TTC549 (cell line): ENCODE data around the gene ORAI3.
"Not testable (repeated sequence)": the region's sequence is repeated elsewhere in the genome, so short reads cannot be mapped to it uniquely, and the experiment has no call there.

Experiments
- FAIRE-seq: peaks from 2 replicates; lab custom pipeline; 2012; peaks lifted over from hg19 to GRCh38; lab: Jason Lieb, UNC

ORAI3 gene

DNA sequence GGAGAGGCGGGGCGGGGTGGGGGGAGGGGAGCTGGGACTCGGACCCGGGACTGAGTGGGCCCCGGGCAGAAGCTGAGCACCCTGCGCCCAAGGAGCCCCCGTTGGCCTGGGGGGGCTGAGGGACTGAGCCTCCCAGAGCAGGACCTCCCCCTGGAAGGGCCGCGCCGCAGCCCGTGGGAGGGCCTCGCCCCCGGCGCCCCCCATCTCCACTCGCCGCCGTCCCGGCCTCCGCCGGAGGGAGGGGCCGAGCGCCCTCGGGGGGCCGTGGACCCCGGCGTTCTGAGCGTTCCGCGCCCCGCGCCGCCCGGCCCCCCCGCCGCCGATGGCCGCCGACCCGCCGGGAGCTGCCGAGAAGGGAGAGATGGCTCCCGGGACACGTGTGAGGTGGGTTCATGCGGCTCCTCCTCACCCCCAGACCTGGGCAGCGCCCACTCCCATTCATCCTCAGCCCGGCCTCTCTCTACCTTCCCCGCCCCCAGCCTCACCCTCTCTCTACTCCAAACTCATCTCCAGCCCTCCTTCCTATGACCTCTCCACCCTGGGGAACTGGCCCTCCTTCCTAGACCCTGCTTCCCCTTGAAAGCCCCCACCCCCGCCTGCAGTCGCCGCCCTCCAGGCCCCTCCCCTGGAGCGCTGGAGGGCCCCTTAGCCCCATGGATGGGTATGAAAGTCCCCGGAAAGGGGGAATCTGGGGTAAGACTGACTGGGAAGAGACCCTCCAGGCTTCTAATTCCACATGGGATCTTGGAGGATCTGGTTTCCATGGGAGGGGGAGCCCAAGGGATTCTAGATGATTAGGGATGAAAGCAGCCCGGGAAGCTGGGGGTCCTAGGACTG is 24.6 kb upstream of the ORAI3 start:
- no peak for FAIRE-seq

DNA sequence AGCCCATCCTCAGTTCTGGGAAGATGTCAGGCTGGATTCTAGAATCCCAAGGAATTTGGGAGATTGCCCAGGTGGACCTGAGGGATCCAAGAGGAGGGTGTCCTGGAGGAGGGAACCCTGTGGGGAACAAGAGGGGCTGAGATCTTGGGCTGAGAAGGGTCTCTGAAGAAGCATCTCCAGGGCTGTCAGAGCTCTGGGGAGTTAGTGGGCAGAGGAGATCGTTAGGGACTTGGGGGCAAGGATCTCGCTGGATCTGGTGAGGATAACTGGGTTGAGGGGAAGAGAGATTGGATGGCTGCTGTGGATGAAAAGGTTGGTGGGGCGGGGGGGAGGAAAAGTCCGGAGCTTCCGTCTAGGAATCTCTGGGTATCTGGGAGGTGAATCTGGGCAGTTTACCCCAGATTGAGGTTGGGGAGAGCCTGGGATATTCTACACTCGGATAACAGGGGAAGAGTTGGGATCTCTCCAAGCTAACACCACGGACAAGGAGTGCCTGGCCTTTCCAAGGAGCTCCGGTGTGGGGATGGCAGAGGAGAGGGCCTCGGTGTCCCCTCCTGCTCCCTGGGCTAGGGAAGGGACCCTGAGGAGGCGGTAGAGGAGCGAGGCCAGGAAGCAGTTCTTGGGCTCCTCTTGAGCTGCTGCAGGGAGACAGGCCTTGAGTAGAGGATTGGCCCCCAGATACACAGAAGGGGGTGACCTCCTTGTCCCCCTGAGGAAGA is 23.8 kb upstream of the ORAI3 start:
- no peak for FAIRE-seq

DNA sequence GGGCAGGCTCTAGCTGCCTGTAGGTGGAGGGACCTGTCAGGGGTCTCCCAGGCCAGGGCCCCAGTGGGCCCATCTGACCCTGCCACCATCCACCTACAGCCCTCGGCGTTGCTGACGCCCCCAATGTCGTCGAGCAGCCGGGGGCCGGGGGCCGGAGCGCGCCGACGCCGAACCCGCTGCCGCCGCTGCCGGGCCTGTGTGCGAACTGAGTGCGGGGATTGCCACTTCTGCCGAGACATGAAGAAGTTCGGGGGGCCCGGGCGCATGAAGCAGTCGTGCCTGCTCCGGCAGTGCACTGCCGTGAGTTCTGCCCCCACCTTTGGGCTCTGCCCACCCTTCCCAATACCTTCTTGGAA is 23.3 kb upstream of the ORAI3 start:
- no peak for FAIRE-seq

DNA sequence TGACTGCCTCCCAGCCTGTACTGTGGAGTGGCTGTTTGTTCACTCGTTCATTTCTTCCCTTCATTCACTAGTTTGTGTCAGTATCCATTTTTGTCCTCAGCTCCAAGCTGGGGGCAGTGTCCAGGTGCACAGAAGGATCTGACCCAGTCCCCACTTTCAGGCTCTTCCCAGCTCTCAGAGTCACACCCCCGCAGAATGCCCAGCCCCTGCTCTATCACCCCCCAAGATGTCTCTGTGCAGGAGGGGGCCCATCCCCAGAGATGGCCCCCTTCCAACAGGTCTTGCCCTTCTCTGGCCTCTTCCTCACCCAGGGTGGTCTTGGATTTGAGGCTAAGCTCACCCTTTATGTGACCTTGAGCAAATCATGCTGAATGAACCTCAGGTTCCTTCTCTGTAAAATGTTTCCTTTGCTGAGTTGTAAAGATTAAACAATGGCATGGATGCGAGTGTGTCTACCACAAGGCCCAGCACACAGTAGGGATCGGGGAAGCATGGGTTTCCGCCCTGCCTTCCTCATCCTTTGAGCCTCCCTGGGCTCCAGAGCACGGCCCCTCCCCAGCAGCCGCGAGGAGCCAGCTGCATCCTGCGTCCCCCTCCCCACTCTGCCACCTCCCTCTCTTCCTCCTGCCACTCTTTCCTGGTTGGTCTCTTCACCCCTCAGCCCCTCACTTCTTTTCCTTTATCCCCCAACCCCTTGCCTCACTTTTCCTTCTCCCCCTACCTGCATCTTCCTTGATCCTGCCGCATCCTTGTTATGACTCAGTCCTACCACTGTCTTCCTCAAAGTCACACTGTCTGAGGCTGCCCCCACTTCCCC is 22.7 kb upstream of the ORAI3 start:
- no peak for FAIRE-seq

DNA sequence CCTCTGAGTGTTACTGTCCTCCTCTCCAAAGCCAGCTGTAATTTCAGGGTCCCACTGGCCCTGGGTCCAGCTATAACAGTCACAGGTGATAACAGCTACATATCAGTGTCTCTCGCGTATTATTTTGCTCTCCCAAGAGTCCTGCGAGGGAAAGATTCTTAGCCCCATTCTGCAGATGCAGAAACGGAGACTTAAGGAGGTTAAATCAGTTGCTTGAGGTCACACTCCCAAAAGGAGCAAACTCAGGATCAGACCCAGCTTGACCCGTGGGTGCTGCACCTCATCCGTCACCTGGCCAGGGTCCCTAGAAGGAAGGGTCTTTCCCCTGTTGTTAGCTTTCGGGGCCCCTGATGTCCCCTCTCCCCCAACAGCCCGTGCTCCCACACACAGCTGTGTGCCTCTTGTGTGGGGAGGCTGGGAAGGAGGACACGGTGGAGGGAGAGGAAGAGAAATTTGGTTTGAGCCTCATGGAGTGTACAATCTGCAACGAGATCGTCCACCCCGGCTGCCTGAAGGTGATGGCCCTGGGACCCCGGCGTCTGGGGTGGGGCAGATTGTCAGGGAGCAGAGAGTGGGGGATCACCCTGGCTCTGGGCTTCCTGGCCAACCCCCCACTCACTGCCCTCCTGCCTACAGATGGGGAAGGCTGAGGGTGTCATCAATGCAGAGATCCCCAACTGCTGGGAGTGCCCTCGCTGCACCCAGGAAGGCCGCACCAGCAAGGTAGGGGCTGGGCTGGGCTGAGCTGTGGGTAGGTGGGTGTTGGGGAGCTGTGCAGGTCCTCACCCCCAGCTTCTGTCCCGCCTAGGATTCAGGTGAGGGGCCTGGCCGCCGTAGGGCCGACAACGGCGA is 21.7 kb upstream of the ORAI3 start:
- no peak for FAIRE-seq

DNA sequence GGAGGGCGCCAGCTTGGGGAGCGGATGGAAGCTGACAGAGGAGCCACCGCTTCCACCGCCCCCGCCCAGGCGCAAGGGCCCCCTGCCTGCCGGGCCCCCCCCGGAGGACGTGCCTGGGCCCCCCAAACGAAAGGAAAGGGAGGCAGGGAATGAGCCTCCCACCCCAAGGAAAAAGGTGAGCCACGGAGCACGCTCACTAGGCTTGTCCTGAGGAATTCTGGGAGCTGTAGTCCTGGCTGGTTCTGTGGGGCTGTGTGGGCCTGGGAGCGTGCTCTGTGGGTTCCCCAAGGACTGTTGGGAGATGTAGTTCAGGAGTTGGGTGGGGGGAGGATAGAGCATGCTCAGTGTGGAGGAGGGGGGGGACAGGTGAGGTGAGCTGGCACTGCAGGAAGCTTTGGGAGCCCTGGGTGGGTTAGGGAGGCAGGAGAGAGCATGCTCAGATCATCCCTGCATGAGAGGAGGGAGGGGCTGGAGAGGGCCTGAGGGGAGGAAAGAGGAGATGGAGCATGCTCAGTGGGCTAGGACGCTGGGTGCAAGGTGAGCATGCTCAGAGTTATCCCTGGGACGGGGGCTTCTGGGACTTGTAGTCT is 21.0 kb upstream of the ORAI3 start:
- no peak for FAIRE-seq

- no peak for FAIRE-seq
Observed at GRCh38 chr16:30928390-30928789, 20.5 kb upstream of the ORAI3 start.

DNA sequence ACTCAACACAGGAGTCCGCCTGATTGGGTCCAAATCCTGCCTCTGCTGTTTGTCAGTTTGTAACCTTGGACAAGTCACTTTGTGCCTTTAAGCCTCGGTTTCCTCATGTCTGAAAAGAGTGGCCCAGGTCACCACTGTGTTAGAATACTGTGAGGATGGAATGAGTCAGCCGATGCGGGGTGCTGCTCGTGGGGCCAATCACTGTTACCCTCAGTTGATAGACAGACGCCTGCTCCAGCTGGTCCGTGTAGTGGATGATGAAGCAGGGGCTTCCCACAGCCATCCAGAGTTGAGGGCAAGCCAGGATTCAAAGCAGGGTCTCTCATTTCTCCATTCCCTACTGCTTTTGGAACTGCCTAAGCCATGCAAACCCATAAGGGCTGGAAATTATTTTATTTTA is 19.7 kb upstream of the ORAI3 start:
- no peak for FAIRE-seq

- FAIRE-seq: no peak
Observed at GRCh38 chr16:30930160-30930571, 18.7 kb upstream of the ORAI3 start.

DNA sequence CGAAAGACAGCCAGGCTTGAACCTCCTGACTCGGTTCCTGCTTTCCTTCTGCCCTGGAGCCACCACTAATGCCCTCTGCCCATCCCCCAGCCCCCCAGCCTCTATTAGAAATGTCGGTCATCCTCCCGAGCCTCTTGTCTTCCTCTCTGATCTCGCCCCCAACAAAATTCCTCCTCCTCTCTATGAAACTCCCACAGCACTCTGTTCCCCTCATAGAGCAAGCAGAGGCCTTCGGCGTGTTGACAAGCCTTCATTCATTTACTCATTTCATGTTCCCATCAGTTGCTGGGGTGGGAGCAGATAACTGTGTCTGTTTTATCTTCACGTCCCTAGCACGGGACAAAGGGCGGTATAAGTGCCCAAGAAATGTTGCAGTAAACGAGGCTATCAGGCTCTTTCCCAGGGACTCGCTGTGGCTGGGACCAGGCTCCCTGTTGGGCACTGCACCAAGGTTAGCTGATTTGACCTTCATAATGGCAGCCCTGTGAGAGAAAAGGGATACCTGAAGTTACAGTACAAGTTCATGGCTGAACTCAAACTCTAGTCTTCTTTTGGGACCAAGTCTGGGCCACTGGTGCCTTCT is 17.7 kb upstream of the ORAI3 start:
- no peak for FAIRE-seq

GRCh38 chr16:30934827-30935557 is 13.9 kb upstream of the ORAI3 start:
- FAIRE-seq: no peak

- no peak for FAIRE-seq
Observed at GRCh38 chr16:30937692-30938091, 11.2 kb upstream of the ORAI3 start.

DNA sequence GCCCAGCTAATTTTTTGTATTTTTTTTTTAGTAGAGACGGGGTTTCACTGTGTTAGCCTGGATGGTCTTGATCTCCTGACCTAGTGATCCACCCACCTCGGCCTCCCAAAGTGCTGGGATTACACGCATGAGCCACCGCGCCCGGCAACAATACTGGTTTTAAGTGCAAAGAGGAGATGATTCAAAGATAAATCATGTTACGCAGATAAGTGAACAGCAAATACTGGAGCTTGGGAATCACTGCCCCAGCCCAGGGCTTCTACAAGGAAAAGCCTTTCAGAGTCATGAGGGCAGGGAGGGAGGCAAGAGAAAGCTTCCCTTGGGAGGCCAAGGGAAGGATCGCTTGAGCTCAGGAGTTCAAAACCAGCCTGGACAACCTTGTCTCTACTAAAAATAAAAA is 9.3 kb upstream of the ORAI3 start:
- FAIRE-seq: not testable (repeated sequence)

DNA sequence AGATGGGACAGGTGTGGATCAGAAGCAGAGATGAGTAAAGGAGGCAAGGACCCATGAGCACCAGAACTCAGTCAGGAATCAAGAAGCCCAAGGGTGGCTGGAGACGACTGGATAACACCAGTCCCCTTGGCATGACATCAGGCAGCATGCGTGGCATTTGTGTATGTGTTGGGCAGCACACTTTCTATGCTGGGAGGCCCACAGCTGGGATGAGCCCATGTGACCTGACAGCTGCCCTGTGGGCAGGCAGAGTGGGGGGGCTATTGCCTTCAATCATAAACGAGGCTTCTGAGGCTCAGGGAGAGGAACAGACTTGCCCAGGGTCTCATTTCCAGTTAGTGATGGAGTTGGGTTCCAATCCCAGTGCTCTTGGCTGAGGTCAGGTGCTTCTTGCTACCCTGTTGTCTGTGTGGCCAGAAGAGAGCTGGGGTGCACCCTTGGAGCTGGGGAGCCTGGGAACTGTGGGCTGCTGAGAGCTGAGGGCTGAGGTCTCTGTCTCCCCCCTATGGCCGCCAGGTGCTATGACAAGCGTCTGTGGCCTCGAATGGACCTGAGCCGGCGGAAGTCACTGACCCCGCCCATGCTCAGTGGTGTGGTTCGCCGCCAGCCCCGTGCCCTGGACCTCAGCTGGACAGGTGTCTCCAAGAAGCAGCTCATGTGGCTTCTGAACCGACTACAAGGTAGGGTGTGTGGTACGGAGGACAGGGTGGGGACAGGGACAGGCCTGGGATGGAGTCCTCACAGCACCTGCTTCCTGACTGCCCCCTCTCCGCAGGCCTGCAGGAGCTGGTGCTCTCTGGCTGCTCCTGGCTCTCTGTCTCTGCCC is 7.1 kb upstream of the ORAI3 start:
- FAIRE-seq: no peak

DNA sequence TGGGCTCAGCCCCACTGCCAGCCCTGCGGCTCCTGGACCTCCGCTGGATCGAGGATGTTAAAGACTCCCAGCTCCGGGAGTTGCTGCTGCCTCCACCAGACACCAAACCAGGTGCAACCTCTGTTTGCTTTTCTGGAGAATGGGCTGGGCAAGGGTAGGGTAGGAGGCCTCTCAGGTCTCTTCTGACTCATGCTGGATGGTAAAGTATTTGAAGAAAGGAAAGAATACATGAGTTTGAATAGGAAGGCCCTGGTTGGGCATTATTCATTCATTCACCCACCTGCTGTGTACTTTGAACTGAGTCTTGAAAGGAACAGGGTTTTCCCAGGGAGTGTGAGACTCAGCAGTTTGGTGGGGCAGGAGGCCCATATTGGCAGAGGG is 6.5 kb upstream of the ORAI3 start:
- no peak for FAIRE-seq

- FAIRE-seq: no peak
Observed at GRCh38 chr16:30944352-30944751, 4.5 kb upstream of the ORAI3 start.

DNA sequence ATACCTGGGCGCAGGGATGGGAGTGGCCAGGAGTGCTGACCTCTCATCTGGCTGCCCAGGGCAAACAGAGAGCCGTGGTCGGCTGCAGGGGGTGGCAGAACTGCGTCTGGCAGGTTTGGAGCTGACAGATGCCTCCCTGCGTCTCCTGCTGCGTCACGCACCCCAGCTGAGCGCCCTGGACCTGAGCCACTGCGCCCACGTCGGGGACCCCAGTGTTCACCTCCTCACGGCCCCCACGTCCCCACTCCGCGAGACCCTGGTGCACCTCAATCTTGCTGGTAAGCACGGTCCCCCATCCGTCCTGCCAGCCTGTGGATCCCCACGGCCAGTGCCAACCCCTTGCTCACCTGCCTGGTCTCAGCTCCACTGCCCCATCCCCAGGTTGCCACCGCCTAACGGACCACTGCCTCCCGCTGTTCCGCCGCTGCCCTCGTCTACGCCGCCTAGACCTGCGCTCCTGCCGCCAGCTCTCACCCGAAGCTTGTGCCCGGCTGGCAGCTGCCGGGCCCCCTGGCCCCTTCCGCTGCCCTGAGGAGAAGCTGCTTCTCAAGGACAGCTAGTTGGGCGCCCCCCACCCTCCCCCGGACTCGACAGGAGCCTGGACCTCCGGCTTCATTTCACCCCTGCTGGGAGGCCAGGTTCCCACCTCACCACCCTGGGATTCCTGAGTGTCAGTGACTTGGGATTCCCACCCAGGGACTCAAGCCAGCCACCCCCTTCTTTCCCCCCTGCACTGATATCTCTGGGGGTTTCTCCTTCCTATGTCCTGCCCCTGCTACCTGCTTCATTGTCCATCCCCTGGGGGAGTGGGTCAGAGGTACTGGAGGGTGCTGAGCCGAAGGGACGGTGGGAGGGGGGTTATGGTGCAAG is 2.0 kb upstream of the ORAI3 start:
- no peak for FAIRE-seq

DNA sequence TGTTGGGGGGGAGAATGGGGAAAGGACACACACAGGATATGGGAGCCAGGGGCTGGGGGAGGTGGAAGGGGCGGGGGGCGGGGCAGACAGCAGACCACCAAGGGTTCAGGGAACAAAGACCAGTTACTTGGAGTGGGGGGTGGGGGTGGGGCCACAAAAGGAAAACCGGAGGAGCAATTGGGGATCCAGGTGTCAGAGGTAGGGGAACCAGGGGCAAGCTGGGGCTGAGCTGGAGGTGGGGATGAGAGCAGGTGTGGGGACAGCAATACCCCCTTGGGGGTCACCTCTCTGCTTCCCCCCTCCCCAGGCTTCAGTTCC is 1.4 kb upstream of the ORAI3 start:
- no peak for FAIRE-seq
